GM19455 (cell line): ENCODE data around the gene CTXN1.
"Not testable (repeated sequence)": the region's sequence is repeated elsewhere in the genome, so short reads cannot be mapped to it uniquely, and the experiment has no call there.

Source experiments
- ATAC-seq: cut with Tn5 transposase; IDR thresholded peaks from one replicate; pipeline ENCODE4 v1.9.1; 2021; ENCODE audit not compliant: unreplicated experiment

The CTXN1 gene

GRCh38 chr19:7926727-7927604, 1.0 kb upstream of the CTXN1 start:
- ATAC-seq, result no peak

- ATAC-seq, result no peak
These were observed 624 bp downstream of the CTXN1 start for GRCh38 chr19:7925171-7925851.

GRCh38 chr19:7924651-7925170, 1.2 kb downstream of the CTXN1 start:
- no peak for ATAC-seq

GRCh38 chr19:7924241-7924640, 1.7 kb downstream of the CTXN1 start:
- ATAC-seq, result no peak

- no peak for ATAC-seq
These were observed 2.4 kb downstream of the CTXN1 start for GRCh38 chr19:7923295-7924191.

GRCh38 chr19:7922836-7923195, 3.1 kb downstream of the CTXN1 start:
- ATAC-seq, result no peak

- no peak for ATAC-seq
These were observed 3.7 kb downstream of the CTXN1 start for GRCh38 chr19:7921967-7922835.

GRCh38 chr19:7921302-7921966, 4.5 kb downstream of the CTXN1 start:
- ATAC-seq, result no peak

GRCh38 chr19:7920519-7921301, 5.2 kb downstream of the CTXN1 start:
- peak; percentile 36 for ATAC-seq

GRCh38 chr19:7919610-7920518, 6.1 kb downstream of the CTXN1 start, which contains the start of gene SNAPC2:
Gene SNAPC2 (plus strand): TSS chr19:7920338. CDS start chr19:7920367, 29 bp downstream.
- peak; percentile 62 for ATAC-seq

- no peak for ATAC-seq
These were observed 7.1 kb downstream of the CTXN1 start for GRCh38 chr19:7918615-7919421.

GRCh38 chr19:7918062-7918614, 7.8 kb downstream of the CTXN1 start:
- ATAC-seq, result not testable (repeated sequence)

GRCh38 chr19:7917267-7918061, 8.5 kb downstream of the CTXN1 start:
- ATAC-seq, result no peak

GRCh38 chr19:7916955-7917266, 9.0 kb downstream of the CTXN1 start:
- no peak for ATAC-seq

- ATAC-seq, result no peak
These were observed 9.6 kb downstream of the CTXN1 start for GRCh38 chr19:7916103-7916954.
